Retinal pigment epithelial cell (primary cell): ENCODE data around the gene IREB2.

ENCODE experiments used
- DNase-seq: peaks from one replicate; pipeline ENCODE4 v3.0.0-alpha.2; 2010; ENCODE audit warnings: low read depth
- H3K4me3 ChIP-seq: 2 replicates; pipeline ENCODE4 v1.5.1; 2011; ENCODE audit warnings: mild to moderate bottlenecking, low read length, control low read depth, moderate library complexity
- TF ChIP-seq, protein P1 (sequence below): conservative IDR thresholded peaks from 2 replicates; pipeline ENCODE4 v1.5.1; 2011; ENCODE audit warnings: low read depth, low read length, control low read depth, inconsistent platforms

The IREB2 gene

DNA sequence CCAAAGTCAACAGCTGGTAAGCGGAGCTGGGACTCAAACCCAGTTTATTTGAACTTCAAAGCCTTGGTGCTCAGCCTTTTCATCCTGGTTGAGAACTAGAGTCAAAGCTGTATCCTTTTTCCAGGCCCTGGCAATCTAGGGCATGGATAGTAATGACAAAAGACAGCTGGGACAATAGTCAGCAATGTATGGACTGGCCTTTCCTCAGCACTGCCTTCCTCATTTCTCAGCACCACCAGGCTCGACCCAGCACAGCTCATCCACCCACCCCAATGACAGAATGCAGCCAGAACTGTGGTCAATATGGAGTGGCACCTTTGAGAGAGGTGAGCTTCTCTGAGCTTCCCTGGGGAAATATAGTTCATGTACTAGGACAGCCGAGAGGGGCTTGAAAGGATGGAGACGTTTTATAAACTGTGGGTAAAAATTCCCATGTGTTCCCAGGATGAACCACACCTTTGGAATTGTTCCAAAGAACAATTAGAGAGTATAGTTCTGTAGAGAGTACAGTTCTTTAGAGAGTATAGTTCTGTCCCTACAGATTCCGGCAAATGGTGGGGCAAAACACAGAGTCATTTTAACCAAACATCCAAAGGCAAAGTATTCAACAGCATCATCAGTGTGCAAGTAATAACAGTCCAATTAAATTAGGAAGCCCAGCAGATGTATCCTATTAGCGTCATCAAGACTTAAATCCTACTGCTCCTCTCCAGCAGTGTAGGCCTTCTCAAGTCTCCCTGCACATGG is 30.2 kb upstream of the IREB2 start:
- DNase-seq: no peak
- TF ChIP-seq, protein P1, sequence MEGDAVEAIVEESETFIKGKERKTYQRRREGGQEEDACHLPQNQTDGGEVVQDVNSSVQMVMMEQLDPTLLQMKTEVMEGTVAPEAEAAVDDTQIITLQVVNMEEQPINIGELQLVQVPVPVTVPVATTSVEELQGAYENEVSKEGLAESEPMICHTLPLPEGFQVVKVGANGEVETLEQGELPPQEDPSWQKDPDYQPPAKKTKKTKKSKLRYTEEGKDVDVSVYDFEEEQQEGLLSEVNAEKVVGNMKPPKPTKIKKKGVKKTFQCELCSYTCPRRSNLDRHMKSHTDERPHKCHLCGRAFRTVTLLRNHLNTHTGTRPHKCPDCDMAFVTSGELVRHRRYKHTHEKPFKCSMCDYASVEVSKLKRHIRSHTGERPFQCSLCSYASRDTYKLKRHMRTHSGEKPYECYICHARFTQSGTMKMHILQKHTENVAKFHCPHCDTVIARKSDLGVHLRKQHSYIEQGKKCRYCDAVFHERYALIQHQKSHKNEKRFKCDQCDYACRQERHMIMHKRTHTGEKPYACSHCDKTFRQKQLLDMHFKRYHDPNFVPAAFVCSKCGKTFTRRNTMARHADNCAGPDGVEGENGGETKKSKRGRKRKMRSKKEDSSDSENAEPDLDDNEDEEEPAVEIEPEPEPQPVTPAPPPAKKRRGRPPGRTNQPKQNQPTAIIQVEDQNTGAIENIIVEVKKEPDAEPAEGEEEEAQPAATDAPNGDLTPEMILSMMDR: no peak

DNA sequence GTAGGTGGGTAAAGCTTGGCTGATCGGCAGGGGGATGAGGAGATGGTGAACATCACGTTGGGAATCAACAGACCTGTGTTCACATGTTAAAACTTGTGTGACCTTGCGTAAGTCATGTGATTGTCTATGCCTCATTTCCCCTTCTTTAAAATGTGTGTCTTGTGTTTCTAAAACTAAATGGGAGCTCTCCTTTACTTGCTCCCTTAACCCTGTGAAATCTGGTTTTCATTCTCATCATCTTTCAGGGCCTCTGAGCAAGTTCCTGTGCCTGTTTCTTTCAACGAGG is 29.7 kb upstream of the IREB2 start:
- TF ChIP-seq, protein P1: no peak
- H3K4me3 ChIP-seq: no peak overlapping the region
- DNase-seq: no peak

More for the DNA sequence above, 30.2 kb upstream of the IREB2 start:
- no peak overlapping the region for H3K4me3 ChIP-seq

DNA sequence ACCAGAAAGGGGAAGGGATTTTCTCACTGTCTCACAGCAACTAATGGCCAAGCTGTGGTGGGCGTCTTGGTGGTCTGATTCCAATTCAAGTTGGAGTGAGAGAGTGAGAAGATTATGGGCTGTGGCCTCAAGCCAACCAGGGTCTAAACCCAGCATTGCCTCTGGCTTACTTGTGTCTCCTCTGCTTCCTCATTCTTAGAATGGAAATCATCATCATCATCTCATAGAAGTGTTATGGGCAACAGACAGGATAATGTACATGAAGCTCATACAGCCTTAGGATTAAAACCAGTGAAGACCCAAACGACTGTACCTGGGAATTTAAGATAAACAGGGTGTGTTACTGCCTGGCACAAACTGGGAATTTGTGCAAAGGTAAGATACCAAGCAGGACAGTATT is 29.1 kb upstream of the IREB2 start:
- H3K4me3 ChIP-seq: no peak overlapping the region
- no peak for DNase-seq
- TF ChIP-seq, protein P1: no peak

DNA sequence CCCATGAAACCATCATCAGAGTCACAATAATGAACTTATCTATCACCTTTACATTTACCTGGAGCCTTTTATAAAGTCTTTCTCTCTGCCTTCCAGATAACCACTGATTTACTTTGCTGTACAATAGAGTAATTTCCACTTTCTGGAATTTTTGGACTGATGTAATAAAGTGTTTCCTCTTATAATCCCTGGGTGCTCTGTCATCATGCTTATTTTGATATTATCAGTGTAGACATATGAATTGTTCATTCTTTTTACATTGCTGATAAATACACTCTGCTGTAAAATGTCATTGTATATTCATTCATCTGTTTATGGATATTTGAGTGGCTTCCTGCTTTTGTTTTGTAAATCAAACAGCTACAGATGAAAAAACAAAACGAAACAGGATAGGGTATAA is 27.0 kb upstream of the IREB2 start:
- no peak overlapping the region for H3K4me3 ChIP-seq
- DNase-seq: no peak
- TF ChIP-seq, protein P1: no peak

DNA sequence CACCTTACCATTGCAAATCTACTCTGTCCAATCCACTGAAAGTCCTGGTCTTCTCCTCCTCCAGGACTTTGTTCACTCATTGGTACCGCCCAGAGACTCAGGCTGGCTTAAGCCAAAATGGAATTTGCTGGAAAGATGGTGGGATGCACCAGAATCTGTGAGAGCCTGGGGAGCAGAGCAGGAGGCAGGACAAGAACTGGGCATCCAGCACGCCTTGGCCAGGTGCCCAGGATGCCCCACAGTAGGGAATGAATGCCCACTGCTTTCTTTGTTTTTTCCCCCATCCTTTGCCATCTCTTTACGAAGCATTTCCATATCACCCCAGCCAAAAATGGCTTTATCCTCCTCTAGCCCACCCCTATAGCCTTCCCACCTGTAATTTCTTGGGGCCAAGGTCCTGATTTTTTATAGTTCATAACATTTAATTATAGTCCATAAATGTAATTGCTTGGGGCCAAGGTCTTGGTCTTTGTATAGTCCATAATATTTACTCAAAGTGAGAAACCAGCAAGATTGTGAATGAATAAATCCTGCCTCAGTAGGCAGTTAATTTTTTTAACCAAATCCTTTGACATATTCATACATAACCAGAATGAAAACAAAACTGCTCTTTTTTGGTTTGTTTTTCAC is 23.3 kb upstream of the IREB2 start:
- TF ChIP-seq, protein P1: no peak
- DNase-seq: no peak
- no peak overlapping the region for H3K4me3 ChIP-seq

DNA sequence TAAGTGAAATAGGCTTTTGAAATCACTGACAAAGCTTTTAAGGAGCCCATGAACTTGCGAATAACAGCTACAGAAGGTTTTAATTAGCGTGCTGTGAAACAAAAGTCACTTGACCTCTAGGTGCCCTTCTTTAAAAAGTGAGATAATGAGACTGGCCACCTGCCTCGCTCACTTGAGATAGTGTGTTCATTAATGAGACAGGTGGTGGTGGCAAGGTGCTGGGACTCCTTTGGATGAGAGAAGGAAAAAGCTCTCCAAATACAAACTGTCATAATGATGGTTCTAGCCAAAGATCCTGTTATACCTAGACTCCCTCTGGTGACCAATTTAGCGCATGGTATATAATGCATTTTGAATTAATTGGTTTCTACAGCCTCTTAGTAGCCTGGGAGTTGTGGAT is 22.7 kb upstream of the IREB2 start:
- TF ChIP-seq, protein P1: peak; percentile 60
- no peak overlapping the region for H3K4me3 ChIP-seq
- DNase-seq: no peak
